ENCODE results near the gene STK16. TPM values are rescaled to one million over a fixed set of nuclear protein-coding genes. Genes with fewer than 3 reads are reported as not detected.

STK16 gene
- total RNA-seq, 1 donor from 2014 or later, result 31.2 TPM

DNA sequence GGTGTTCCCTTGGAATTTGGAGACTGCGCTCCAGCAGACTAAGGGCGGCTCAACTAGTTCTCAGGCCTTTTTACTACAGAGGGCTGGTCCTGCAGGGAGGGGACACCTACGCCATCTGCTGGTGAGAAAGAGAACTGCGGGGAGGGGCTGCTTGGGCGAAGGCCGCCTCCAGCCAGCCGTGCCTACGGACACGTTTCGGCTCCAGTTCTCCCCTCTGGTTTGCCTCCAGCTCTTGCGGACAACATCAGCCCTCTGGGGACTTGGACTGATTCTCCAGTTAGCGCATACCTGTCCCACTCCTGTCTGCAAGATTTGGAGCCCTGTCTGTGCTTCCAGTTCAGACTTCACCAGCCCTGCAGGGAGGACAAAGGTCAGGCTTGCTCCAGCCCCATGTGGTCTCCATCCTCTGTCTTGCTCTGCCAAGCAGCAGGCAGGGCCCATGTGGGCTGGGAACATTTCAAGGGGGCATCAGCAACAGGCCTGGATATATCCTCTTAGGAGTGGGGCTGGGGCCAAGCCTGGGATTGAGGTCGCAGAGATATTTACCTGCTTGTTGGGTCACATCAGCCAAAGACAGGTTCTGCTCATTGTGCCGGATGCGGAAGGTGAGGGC is 53.6 kb downstream of the STK16 start:
- Mint-ChIP-seq H3K36me3 (ENCODE audit: low read depth) (no peaks in the 10 kb centered on the region), H3K4me1 (peaks cover 6% of the 10 kb centered on the region), H3K27ac (ENCODE audit: unreplicated experiment) (no peak overlapping the region), H3K27me3 (ENCODE audit: low read depth) (peaks cover 70% of the 10 kb centered on the region), H3K4me3 (no peak overlapping the region), H3K9me3 (no peaks in the 10 kb centered on the region)
- TF ChIP-seq CTCF (conservative IDR thresholded peaks at IDR 0.05), result peak; percentile 90
- peak; percentile 95 for DNase-seq (ENCODE audit: low read depth, low spot score)

DNA sequence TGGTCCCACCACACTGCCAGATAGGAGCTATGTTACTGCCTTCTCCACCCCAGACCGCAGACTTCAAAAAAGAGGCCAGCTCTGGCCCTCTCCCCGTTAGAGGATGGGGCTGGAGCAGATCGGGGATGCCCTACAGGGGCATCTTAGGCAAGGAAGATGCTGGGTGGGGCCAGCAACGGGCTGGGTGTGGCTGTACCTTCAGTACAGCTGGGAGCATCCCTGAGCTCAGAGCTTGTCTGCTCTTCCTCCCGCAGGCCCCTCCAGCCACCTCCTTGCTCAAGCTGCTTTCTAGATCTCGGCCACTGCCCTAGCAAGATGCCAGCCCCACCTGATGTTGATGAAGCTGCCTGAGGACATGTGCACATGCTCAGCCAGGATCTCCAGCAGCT is 54.1 kb downstream of the STK16 start:
- peaks cover 75% of the 10 kb centered on the region for H3K27me3 Mint-ChIP-seq (ENCODE audit: low read depth)
- TF ChIP-seq CTCF (conservative IDR thresholded peaks at IDR 0.05), result no peak
- H3K36me3 Mint-ChIP-seq (ENCODE audit: low read depth), result no peaks in the 10 kb centered on the region
- H3K4me1 Mint-ChIP-seq, result peaks cover 2% of the 10 kb centered on the region
- no peaks in the 10 kb centered on the region for H3K9me3 Mint-ChIP-seq
- no peak overlapping the region for H3K4me3 Mint-ChIP-seq
- H3K27ac Mint-ChIP-seq (ENCODE audit: unreplicated experiment), result no peak overlapping the region
- DNase-seq (ENCODE audit: low read depth, low spot score), result no peak

Small RNAs within 50 kb of the gene (microRNA-seq; reads per million reads assigned to microRNA genes)
- not detected for gene MIR153-1

Other genes starting within 250 kb of the STK16 start
- 0.93 and 1.4 TPM in 2 replicates for gene CFAP65, start 204.0 kb upstream of the STK16 start, total RNA-seq
- gene IHH, start 184.6 kb upstream of the STK16 start, total RNA-seq, result 0.16 TPM in 1 of 2 replicates, not detected in the other
- 23.5 and 26.8 TPM in 2 replicates for gene NHEJ1, start 84.7 kb upstream of the STK16 start, total RNA-seq
- gene SLC23A3, start 75.5 kb upstream of the STK16 start, total RNA-seq, result 0.34 and 1.5 TPM in 2 replicates
- gene CNPPD1, start 68.6 kb upstream of the STK16 start, total RNA-seq, result 39.9 and 42.1 TPM in 2 replicates
- gene RETREG2, start 67.2 kb upstream of the STK16 start, total RNA-seq, result 84.6 and 86.0 TPM in 2 replicates
- 26.6 and 30.1 TPM in 2 replicates for gene ZFAND2B, start 38.7 kb upstream of the STK16 start, total RNA-seq
- 35.9 and 39.1 TPM in 2 replicates for gene ABCB6, start 26.5 kb upstream of the STK16 start, total RNA-seq
- gene ATG9A, start 15.8 kb upstream of the STK16 start, total RNA-seq, result 41.2 and 42.0 TPM in 2 replicates
- 36.4 and 40.3 TPM in 2 replicates for gene ANKZF1, start 15.7 kb upstream of the STK16 start, total RNA-seq
- gene GLB1L, start within 50 bp of the STK16 start, total RNA-seq, result 11.2 and 12.7 TPM in 2 replicates
- not detected in 2 replicates for gene TUBA4B, start 7.8 kb downstream of the STK16 start, total RNA-seq
- gene TUBA4A, start 8.4 kb downstream of the STK16 start, total RNA-seq, result 0.14 TPM in 1 of 2 replicates, not detected in the other
- gene DNAJB2, start 33.9 kb downstream of the STK16 start, total RNA-seq, result 59.2 and 59.7 TPM in 2 replicates
- 3.2 and 4.1 TPM in 2 replicates for gene PTPRN, start 63.9 kb downstream of the STK16 start, total RNA-seq
- not detected in 2 replicates for gene RESP18, start 87.3 kb downstream of the STK16 start, total RNA-seq
- 36.9 and 39.5 TPM in 2 replicates for gene DNPEP, start 142.4 kb downstream of the STK16 start, total RNA-seq
- 0.28 TPM in 1 of 2 replicates, not detected in the other for gene DES, start 172.9 kb downstream of the STK16 start, total RNA-seq
- 13.4 and 17.5 TPM in 2 replicates for gene SPEG, start 189.4 kb downstream of the STK16 start, total RNA-seq

Data from neural crest cell (in vitro differentiated cells).